ENCODE data around the gene NCF4. TPM values are rescaled to one million over a fixed set of nuclear protein-coding genes. Genes with fewer than 3 reads are reported as not detected.

Gene NCF4
- total RNA-seq, 4 donors from 2014 or later, result 3.7 to 16.9 (median 7.0) TPM

DNA sequence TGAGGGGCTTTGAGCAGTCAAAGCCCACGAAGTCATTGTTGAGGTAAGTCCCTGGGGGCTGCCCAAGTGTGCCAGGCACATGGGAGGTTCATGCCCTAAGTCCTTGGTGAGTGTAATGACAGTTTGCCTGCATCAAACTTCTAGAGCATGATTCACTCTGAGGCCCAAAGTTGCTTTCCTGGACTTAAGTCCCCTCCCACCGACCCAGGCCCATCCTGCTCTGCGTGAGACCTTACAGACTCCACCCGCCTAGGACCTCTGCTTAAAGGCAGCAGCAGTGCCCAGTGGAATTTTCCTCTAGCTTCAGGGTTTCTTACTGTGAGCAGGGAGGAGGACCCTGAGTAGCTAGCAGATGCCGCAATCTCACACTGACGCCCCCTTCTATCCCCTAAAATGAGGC, 38.2 kb upstream of the NCF4 start:
- no peak overlapping the region for H3K27ac ChIP-seq
- 70 to 75% methylated on average over 6 of the region's 6 CpGs for WGBS, 2 donors
- no peaks in the 10 kb centered on the region for H3K4me1 ChIP-seq
- no peak overlapping the region for H3K4me3 ChIP-seq (replicated peaks in 1 of 3)
- no peaks in the 10 kb centered on the region for H3K9me3 ChIP-seq
- DNase-seq, result no peak
- H3K36me3 ChIP-seq, result no peaks in the 10 kb centered on the region
- peaks cover 6% of the 10 kb centered on the region for H3K27me3 ChIP-seq
- intact Hi-C loops (cut with DNase I), result no loop called here
- TF ChIP-seq, protein P1, sequence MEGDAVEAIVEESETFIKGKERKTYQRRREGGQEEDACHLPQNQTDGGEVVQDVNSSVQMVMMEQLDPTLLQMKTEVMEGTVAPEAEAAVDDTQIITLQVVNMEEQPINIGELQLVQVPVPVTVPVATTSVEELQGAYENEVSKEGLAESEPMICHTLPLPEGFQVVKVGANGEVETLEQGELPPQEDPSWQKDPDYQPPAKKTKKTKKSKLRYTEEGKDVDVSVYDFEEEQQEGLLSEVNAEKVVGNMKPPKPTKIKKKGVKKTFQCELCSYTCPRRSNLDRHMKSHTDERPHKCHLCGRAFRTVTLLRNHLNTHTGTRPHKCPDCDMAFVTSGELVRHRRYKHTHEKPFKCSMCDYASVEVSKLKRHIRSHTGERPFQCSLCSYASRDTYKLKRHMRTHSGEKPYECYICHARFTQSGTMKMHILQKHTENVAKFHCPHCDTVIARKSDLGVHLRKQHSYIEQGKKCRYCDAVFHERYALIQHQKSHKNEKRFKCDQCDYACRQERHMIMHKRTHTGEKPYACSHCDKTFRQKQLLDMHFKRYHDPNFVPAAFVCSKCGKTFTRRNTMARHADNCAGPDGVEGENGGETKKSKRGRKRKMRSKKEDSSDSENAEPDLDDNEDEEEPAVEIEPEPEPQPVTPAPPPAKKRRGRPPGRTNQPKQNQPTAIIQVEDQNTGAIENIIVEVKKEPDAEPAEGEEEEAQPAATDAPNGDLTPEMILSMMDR (IDR thresholded peaks at IDR 0.05), result no peak
- no peak for TF ChIP-seq POLR2A (IDR thresholded peaks at IDR 0.05)

GRCh38 chr22:36823186-36823839, 37.5 kb upstream of the NCF4 start:
- 56 to 63% methylated on average over 17 of the region's 17 CpGs for WGBS, 2 donors
- no peak for DNase-seq
- Histone ChIP-seq H3K9me3 (no peaks in the 10 kb centered on the region), H3K4me1 (no peaks in the 10 kb centered on the region), H3K4me3 (replicated peaks in 1 of 3) (no peak overlapping the region), H3K27me3 (peaks cover 2% of the 10 kb centered on the region), H3K36me3 (no peaks in the 10 kb centered on the region), H3K27ac (no peak overlapping the region)
- TF ChIP-seq, protein P1 (IDR thresholded peaks at IDR 0.05), result no peak
- no peak for TF ChIP-seq POLR2A (IDR thresholded peaks at IDR 0.05)
- intact Hi-C loops (cut with DNase I), result no loop called here

GRCh38 chr22:36824655-36825054, 36.2 kb upstream of the NCF4 start:
- Histone ChIP-seq H3K36me3 (no peaks in the 10 kb centered on the region), H3K27ac (no peak overlapping the region), H3K27me3 (no peaks in the 10 kb centered on the region), H3K4me3 (replicated peaks in 1 of 3) (no peak overlapping the region), H3K9me3 (no peaks in the 10 kb centered on the region), H3K4me1 (no peaks in the 10 kb centered on the region)
- intact Hi-C loops (cut with DNase I), result no loop called here
- no peak for DNase-seq
- no peak for TF ChIP-seq POLR2A (IDR thresholded peaks at IDR 0.05)
- TF ChIP-seq, protein P1 (IDR thresholded peaks at IDR 0.05), result no peak
- 93 to 94% methylated on average over 2 of the region's 2 CpGs for WGBS, 2 donors

DNA sequence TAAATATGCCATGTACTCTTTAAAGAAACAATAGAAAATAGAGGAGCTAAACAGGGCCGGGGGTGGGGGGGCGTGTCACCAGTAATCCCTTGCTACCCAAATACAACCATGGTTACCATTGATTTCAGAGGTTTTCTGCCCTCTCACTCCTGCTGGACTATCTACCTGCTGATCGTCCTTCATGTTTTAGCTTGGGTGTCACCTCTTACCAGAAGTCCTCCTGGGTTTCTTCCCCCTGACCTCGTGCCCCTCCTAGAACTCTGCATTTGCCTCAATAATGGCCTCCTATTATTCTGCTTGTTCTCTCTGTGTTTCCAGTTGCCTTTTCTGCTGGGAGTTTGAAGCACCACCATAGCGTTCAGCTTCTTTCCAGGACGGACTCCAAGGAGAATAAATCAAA, 34.5 kb upstream of the NCF4 start:
- H3K27ac ChIP-seq, result no peak overlapping the region
- H3K4me3 ChIP-seq (replicated peaks in 1 of 3), result no peak overlapping the region
- TF ChIP-seq, protein P1 (IDR thresholded peaks at IDR 0.05), result no peak
- TF ChIP-seq POLR2A (IDR thresholded peaks at IDR 0.05), result no peak
- H3K4me1 ChIP-seq, result no peaks in the 10 kb centered on the region
- H3K27me3 ChIP-seq, result no peaks in the 10 kb centered on the region
- no peak for DNase-seq
- 74 to 84% methylated on average over 6 of the region's 6 CpGs for WGBS, 2 donors
- intact Hi-C loops (cut with DNase I), result no loop called here
- no peaks in the 10 kb centered on the region for H3K9me3 ChIP-seq
- no peaks in the 10 kb centered on the region for H3K36me3 ChIP-seq

DNA sequence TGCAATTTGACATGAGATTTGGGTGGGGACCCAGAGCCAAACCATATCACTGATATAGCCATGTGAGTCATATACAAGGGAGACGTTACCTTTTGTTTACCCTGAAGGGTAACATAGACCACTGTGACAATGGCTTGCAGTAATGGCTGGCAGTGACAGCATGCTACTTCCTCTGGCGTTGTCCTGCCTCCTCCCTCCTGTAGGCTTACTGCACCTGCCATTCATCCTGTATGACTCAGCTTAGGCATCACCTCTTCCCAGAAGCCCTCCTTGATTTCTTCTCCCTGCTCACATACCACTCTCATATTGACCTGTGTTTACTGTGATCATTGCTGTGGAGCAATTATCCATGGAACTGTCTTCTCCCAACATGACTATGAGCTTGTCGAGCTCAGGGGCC, 32.0 kb upstream of the NCF4 start:
- H3K36me3 ChIP-seq, result no peaks in the 10 kb centered on the region
- no peak for DNase-seq
- WGBS, 2 donors, result 60 to 79% methylated on average over 3 of the region's 3 CpGs
- TF ChIP-seq, protein P1 (IDR thresholded peaks at IDR 0.05), result no peak
- no peak for TF ChIP-seq POLR2A (IDR thresholded peaks at IDR 0.05)
- no peaks in the 10 kb centered on the region for H3K4me1 ChIP-seq
- no peaks in the 10 kb centered on the region for H3K27me3 ChIP-seq
- no peaks in the 10 kb centered on the region for H3K9me3 ChIP-seq
- no peak overlapping the region for H3K27ac ChIP-seq
- H3K4me3 ChIP-seq (replicated peaks in 1 of 3), result no peak overlapping the region
- intact Hi-C loops (cut with DNase I), result no loop called here

Measured in thyroid gland (tissue), 4 donors.